Smooth muscle cell (in vitro differentiated cells): ENCODE measurements around the gene YAF2. TPM values are rescaled to one million over a fixed set of nuclear protein-coding genes. Genes with fewer than 3 reads are reported as not detected.
A peak's percentile ranks its signal among the peaks of the same experiment; 100 is the strongest.

Source experiments
- DNase-seq: peaks from one replicate; lab custom pipeline; 2025; ENCODE audit not compliant: unreplicated experiment; lab: John Stamatoyannopoulos, UW
- H2AFZ ChIP-seq: fragments of 200-600 bp; sonication (generic); 2 replicates; pipeline ENCODE4 v1.6.0; 2016; ENCODE audit warnings: antibody characterized with exemption, low read depth, mild to moderate bottlenecking
- H3F3A ChIP-seq: fragments of 200-600 bp; sonication (generic); 2 replicates; pipeline ENCODE4 v1.6.0; 2017; ENCODE audit warnings: antibody characterized with exemption, low read depth
- H3K27ac ChIP-seq: fragments of 200-600 bp; sonication (generic); 2 replicates; pipeline ENCODE4 v1.5.1; 2016; ENCODE audit warnings: low read depth, mild to moderate bottlenecking
- H3K27me3 ChIP-seq: fragments of 200-600 bp; sonication (generic); 2 replicates; pipeline ENCODE4 v1.6.1; 2016; ENCODE audit warnings: low read depth, mild to moderate bottlenecking
- H3K36me3 ChIP-seq: fragments of 200-600 bp; sonication (generic); 2 replicates; pipeline ENCODE4 v1.5.1; 2016; ENCODE audit warnings: low read depth
- H3K4me1 ChIP-seq: fragments of 200-600 bp; sonication (generic); 2 replicates; pipeline ENCODE4 v1.5.1; 2016; ENCODE audit warnings: low read depth
- H3K4me2 ChIP-seq: fragments of 200-600 bp; sonication (generic); 2 replicates; pipeline ENCODE4 v1.6.0; 2016; ENCODE audit warnings: mild to moderate bottlenecking
- H3K4me3 ChIP-seq: fragments of 200-600 bp; sonication (generic); 2 replicates; pipeline ENCODE4 v1.5.1; 2016; ENCODE audit warnings: mild to moderate bottlenecking
- H3K79me2 ChIP-seq: fragments of 200-600 bp; sonication (generic); 2 replicates; pipeline ENCODE4 v1.6.0; 2016; ENCODE audit warnings: low read depth, mild to moderate bottlenecking
- H3K9ac ChIP-seq: fragments of 200-600 bp; sonication (generic); 2 replicates; pipeline ENCODE4 v1.6.0; 2016; ENCODE audit warnings: low read depth
- H3K9me3 ChIP-seq: fragments of 200-600 bp; sonication (generic); replicated peaks from 2 replicates; pipeline ENCODE4 v1.5.1; 2016; ENCODE audit warnings: low read depth
- H4K20me1 ChIP-seq: fragments of 200-600 bp; sonication (generic); 2 replicates; pipeline ENCODE4 v1.6.0; 2016; ENCODE audit warnings: low read depth
- WGBS: methylation state at CpG from one replicate; pipeline ENCODE4 v1.1.7; 2016; ENCODE audit warnings: low lambda C conversion rate; 5-methylcytosine and 5-hydroxymethylcytosine counted together
- polyA plus RNA-seq: library from polyadenylated mRNA; unstranded; fragments of >200 nt; fragmentation: Nextera tagmentation; extraction: Ambion mirVana; gene quantifications from 2 replicates; pipeline ENCODE4 v1.2.1, GENCODE V29; 2016
- total RNA-seq: library from RNA; depleted of rRNA; stranded (reverse); fragments of >200 nt; gene quantifications from 2 replicates; pipeline ENCODE4 v1.2.3, GENCODE V29; 2014
- TF ChIP-seq, protein P1 (sequence below): fragments of 200-600 bp; sonication (generic); IDR thresholded peaks from 2 replicates; pipeline ENCODE4 v1.5.1; 2017; ENCODE audit warnings: borderline replicate concordance, mild to moderate bottlenecking, antibody characterized with exemption; ENCODE audit not compliant: insufficient read depth, poor library complexity, severe bottlenecking

YAF2 gene
- total and polyA plus RNA-seq, 2 experiments from 2014 or later, result 21.1 to 25.0 TPM

- no peaks in the 10 kb centered on the region for H3K9me3 ChIP-seq
- no peaks in the 10 kb centered on the region for H3K27me3 ChIP-seq
- no peak overlapping the region for H3K27ac ChIP-seq
- no peak overlapping the region for H3K4me2 ChIP-seq
- no peak for DNase-seq
- H3K4me3 ChIP-seq, result no peak overlapping the region
- H2AFZ ChIP-seq, result no peak overlapping the region
- H3K36me3 ChIP-seq, result peaks cover 8% of the 10 kb centered on the region
- H3K79me2 ChIP-seq, result no peaks in the 10 kb centered on the region
- no peak overlapping the region for H3K9ac ChIP-seq
- H3K4me1 ChIP-seq, result no peaks in the 10 kb centered on the region
- peaks cover 14% of the 10 kb centered on the region for H4K20me1 ChIP-seq
- TF ChIP-seq, protein P1, sequence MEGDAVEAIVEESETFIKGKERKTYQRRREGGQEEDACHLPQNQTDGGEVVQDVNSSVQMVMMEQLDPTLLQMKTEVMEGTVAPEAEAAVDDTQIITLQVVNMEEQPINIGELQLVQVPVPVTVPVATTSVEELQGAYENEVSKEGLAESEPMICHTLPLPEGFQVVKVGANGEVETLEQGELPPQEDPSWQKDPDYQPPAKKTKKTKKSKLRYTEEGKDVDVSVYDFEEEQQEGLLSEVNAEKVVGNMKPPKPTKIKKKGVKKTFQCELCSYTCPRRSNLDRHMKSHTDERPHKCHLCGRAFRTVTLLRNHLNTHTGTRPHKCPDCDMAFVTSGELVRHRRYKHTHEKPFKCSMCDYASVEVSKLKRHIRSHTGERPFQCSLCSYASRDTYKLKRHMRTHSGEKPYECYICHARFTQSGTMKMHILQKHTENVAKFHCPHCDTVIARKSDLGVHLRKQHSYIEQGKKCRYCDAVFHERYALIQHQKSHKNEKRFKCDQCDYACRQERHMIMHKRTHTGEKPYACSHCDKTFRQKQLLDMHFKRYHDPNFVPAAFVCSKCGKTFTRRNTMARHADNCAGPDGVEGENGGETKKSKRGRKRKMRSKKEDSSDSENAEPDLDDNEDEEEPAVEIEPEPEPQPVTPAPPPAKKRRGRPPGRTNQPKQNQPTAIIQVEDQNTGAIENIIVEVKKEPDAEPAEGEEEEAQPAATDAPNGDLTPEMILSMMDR, result no peak
- H3F3A ChIP-seq, result no peaks in the 10 kb centered on the region
Observed at GRCh38 chr12:42162193-42162592, 75.9 kb downstream of the YAF2 start.

- no peaks in the 10 kb centered on the region for H3K9me3 ChIP-seq
- TF ChIP-seq, protein P1, result no peak
- H3K79me2 ChIP-seq, result no peaks in the 10 kb centered on the region
- no peaks in the 10 kb centered on the region for H3F3A ChIP-seq
- H3K27me3 ChIP-seq, result no peaks in the 10 kb centered on the region
- no peak overlapping the region for H2AFZ ChIP-seq
- no peak overlapping the region for H3K4me2 ChIP-seq
- H3K36me3 ChIP-seq, result peaks cover 8% of the 10 kb centered on the region
- H3K9ac ChIP-seq, result no peak overlapping the region
- WGBS, result 88% methylated on average over 1 of the region's 1 CpG
- no peak for DNase-seq
- peaks cover 9% of the 10 kb centered on the region for H4K20me1 ChIP-seq
- H3K27ac ChIP-seq, result no peak overlapping the region
- H3K4me3 ChIP-seq, result no peak overlapping the region
- H3K4me1 ChIP-seq, result no peaks in the 10 kb centered on the region
Observed at GRCh38 chr12:42161529-42161928, 76.5 kb downstream of the YAF2 start.

GRCh38 chr12:42156232-42156631 lies 81.8 kb downstream of the YAF2 start:
- TF ChIP-seq, protein P1, result no peak
- Histone ChIP-seq H3K4me1 (no peaks in the 10 kb centered on the region), H3K4me3 (no peak overlapping the region), H3K27ac (no peak overlapping the region), H3K9ac (no peak overlapping the region), H3K79me2 (no peaks in the 10 kb centered on the region), H3K9me3 (no peaks in the 10 kb centered on the region), H2AFZ (no peak overlapping the region), H3K4me2 (no peak overlapping the region), H4K20me1 (no peaks in the 10 kb centered on the region), H3K36me3 (peaks cover 8% of the 10 kb centered on the region), H3K27me3 (no peaks in the 10 kb centered on the region), H3F3A (no peaks in the 10 kb centered on the region)
- DNase-seq, result no peak
- 68% methylated on average over 2 of the region's 2 CpGs for WGBS

DNA sequence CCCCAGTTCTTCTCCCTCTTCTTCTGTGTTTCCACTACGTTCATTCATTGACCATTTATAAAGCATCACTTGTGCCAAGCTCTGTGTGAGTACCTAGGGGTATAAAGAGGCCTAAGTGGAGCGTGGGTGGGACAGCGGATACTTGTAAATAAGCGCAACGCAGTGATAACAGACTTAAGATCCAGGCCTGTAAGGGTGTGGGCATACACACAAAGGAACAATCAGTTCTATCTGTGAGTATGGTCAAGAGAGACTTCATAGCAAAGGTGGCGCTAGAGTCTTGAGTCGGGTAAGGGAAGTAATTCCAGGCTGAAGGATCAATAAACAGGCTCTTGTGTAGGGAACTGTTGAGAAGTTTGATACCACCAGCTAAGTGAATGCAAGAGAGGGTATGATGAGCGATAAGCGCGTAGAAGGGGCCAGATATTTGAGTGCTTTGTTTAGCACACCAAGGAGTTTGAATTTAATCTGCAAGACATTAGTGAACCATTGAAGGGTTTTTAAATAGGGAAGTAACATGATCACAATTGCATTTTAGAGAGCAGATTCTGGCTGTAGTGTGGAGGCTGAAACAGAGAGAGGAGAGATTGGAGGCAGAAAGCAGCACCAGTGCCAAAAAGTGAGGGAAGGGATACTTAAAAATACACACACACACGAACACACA lies 92.4 kb downstream of the YAF2 start:
- Histone ChIP-seq H3K4me2 (peak overlapping the region; percentile 95), H3K4me1 (peaks cover 21% of the 10 kb centered on the region), H4K20me1 (peaks cover 29% of the 10 kb centered on the region), H3K27ac (no peak overlapping the region), H3K27me3 (no peaks in the 10 kb centered on the region), H3K4me3 (peak overlapping the region; percentile 76), H3K36me3 (no peaks in the 10 kb centered on the region), H3K9ac (no peak overlapping the region), H2AFZ (peak overlapping the region; percentile 79), H3F3A (peaks cover 4% of the 10 kb centered on the region), H3K9me3 (no peaks in the 10 kb centered on the region), H3K79me2 (peaks cover 34% of the 10 kb centered on the region)
- DNase-seq, result no peak
- TF ChIP-seq, protein P1, result no peak
- 49% methylated on average over 11 of the region's 11 CpGs for WGBS
